MM.1S (cell line): ENCODE data around the gene GATAD2A.

Source experiments
- DNase-seq: peaks from one replicate; pipeline ENCODE4 v3.0.0-alpha.2; 2015
- H2AFZ ChIP-seq: fragments of 300-600 bp; sonication (generic); 2 replicates; pipeline ENCODE4 v1.6.0; 2016; ENCODE audit warnings: antibody characterized with exemption, low read length
- H3F3A ChIP-seq: fragments of 300-600 bp; sonication (generic); 2 replicates; pipeline ENCODE4 v1.6.1; 2016; ENCODE audit warnings: mild to moderate bottlenecking, antibody characterized with exemption, low read length, moderate library complexity, mixed read lengths; ENCODE audit not compliant: insufficient read depth
- H3K27ac ChIP-seq: fragments of 300-600 bp; sonication (generic); 2 replicates; pipeline ENCODE4 v1.5.1; 2016; ENCODE audit warnings: mild to moderate bottlenecking, low read length
- H3K27me3 ChIP-seq: fragments of 300-600 bp; sonication (generic); replicated peaks from 2 replicates; pipeline ENCODE4 v1.6.0; 2016; ENCODE audit warnings: low read length; ENCODE audit not compliant: insufficient read depth
- H3K36me3 ChIP-seq: fragments of 300-600 bp; sonication (generic); replicated peaks from 2 replicates; pipeline ENCODE4 v1.6.1; 2016; ENCODE audit warnings: mild to moderate bottlenecking, low read length, mixed read lengths; ENCODE audit not compliant: insufficient read depth
- H3K4me1 ChIP-seq: fragments of 300-600 bp; sonication (generic); 2 replicates; pipeline ENCODE4 v1.6.1; 2016; ENCODE audit warnings: low read length, mixed read lengths
- H3K4me2 ChIP-seq: fragments of 300-600 bp; sonication (generic); 2 replicates; pipeline ENCODE4 v1.6.0; 2016; ENCODE audit warnings: low read depth, low read length
- H3K4me3 ChIP-seq: fragments of 300-600 bp; sonication (generic); 2 replicates; pipeline ENCODE4 v1.5.1; 2016; ENCODE audit warnings: low read length, mixed read lengths
- H3K79me2 ChIP-seq: fragments of 300-600 bp; sonication (generic); 2 replicates; pipeline ENCODE4 v1.6.1; 2016; ENCODE audit warnings: mixed run types, low read length, mixed read lengths
- H3K9ac ChIP-seq: fragments of 300-600 bp; sonication (generic); 2 replicates; pipeline ENCODE4 v1.6.1; 2016; ENCODE audit warnings: low read length, mixed read lengths
- H3K9me2 ChIP-seq: fragments of 300-600 bp; sonication (generic); replicated peaks from 2 replicates; pipeline ENCODE4 v1.6.1; 2016; ENCODE audit warnings: mild to moderate bottlenecking, low read length, mixed read lengths; ENCODE audit not compliant: insufficient read depth
- H3K9me3 ChIP-seq: fragments of 300-600 bp; sonication (generic); replicated peaks from 2 replicates; pipeline ENCODE4 v1.6.1; 2016; ENCODE audit warnings: mild to moderate bottlenecking, low read length, mixed read lengths; ENCODE audit not compliant: insufficient read depth
- H4K20me1 ChIP-seq: fragments of 300-600 bp; sonication (generic); 2 replicates; pipeline ENCODE4 v1.6.1; 2016; ENCODE audit warnings: mild to moderate bottlenecking, low read length, moderate library complexity, mixed read lengths; ENCODE audit not compliant: insufficient read depth
- EZH2 ChIP-seq: fragments of 300-600 bp; sonication (generic); optimal IDR thresholded peaks from 2 replicates; pipeline ENCODE3; 2017; ENCODE audit warnings: low read depth, mild to moderate bottlenecking, antibody characterized with exemption, low read length, mixed read lengths
- EZH2phosphoT487 ChIP-seq: fragments of 300-600 bp; sonication (generic); IDR thresholded peaks from 2 replicates; pipeline ENCODE4 v1.6.1; 2018; ENCODE audit warnings: antibody characterized with exemption, low read length
- TF ChIP-seq, protein P1 (sequence below): fragments of 300-600 bp; sonication (generic); IDR thresholded peaks from 2 replicates; pipeline ENCODE4 v1.5.1; 2016; ENCODE audit warnings: antibody characterized with exemption, low read length, mixed read lengths

The GATAD2A gene

DNA sequence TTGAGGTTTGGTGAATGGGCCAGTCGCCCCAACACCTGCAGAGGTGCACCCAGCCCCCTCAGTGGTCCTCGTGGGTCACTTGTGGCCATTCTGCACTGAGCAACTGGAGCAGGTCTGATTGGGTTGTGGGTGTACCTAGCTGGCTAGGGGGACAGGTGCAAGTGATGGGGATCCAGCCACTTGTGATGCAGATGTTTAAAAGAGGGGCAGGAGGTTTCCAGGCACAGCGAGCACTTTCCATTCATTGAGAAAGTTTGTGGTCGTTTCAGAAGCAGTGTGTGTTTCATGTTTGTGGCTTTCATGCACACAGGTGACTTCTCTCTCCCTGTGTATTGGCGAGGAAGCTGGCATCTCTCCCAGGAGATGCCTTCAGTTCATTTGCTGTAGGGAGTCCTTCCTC is 75.2 kb downstream of the GATAD2A start:
- H3K79me2 ChIP-seq, result peaks cover 74% of the 10 kb centered on the region
- H3K4me2 ChIP-seq, result no peak overlapping the region
- peaks cover 17% of the 10 kb centered on the region for H4K20me1 ChIP-seq

DNA sequence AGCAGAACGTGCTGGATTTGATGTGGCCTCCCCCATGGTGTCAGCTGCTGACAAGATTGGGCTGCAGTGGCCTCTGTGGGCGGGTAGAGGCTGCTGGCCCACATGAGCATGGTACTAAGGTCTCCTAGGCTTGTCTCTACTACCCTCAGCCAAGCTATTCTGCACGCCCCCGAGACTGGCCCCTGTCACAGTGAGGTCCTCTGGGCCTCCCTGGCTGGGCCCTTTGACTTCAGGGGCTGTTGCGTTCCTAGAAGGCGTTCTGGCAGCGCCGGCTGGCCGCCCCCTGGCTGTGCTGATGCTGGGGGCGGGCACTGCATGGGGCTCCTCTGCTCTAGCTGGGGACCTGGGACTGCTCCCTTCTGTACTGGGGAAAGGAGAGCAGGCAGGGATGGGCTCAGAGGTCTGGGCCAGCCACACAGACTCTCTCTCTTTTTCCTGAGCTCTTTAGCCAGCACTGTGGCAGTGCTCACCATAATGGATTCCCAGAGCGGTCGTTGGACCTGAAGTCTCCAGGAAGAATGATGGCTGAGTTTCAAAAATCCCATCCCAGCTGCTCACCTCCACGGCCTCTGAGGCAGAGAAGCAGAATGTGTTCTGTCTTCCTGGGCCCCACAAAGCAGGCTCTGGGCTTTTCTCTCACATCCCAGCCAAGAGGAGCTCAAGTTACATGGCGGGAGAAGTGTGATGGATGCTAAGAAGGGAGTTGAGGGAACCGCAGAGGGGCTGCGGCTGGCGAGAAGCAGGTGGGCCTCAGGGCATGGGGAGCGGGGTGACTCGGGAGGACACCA is 77.5 kb downstream of the GATAD2A start:
- Histone ChIP-seq H4K20me1 (peaks cover 12% of the 10 kb centered on the region), H3K9me2 (no peaks in the 10 kb centered on the region), H3F3A (no peaks in the 10 kb centered on the region), H3K36me3 (no peaks in the 10 kb centered on the region), H3K27me3 (no peaks in the 10 kb centered on the region), H3K9me3 (no peaks in the 10 kb centered on the region), H3K4me3 (no peak overlapping the region), H3K4me1 (no peaks in the 10 kb centered on the region), H3K79me2 (peaks cover 59% of the 10 kb centered on the region), H2AFZ (no peak overlapping the region), H3K4me2 (no peak overlapping the region), H3K27ac (no peak overlapping the region), H3K9ac (no peak overlapping the region)
- DNase-seq, result no peak
- no peak for TF ChIP-seq EZH2phosphoT487
- TF ChIP-seq, protein P1, sequence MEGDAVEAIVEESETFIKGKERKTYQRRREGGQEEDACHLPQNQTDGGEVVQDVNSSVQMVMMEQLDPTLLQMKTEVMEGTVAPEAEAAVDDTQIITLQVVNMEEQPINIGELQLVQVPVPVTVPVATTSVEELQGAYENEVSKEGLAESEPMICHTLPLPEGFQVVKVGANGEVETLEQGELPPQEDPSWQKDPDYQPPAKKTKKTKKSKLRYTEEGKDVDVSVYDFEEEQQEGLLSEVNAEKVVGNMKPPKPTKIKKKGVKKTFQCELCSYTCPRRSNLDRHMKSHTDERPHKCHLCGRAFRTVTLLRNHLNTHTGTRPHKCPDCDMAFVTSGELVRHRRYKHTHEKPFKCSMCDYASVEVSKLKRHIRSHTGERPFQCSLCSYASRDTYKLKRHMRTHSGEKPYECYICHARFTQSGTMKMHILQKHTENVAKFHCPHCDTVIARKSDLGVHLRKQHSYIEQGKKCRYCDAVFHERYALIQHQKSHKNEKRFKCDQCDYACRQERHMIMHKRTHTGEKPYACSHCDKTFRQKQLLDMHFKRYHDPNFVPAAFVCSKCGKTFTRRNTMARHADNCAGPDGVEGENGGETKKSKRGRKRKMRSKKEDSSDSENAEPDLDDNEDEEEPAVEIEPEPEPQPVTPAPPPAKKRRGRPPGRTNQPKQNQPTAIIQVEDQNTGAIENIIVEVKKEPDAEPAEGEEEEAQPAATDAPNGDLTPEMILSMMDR, result no peak
- TF ChIP-seq EZH2, result no peak

More for the DNA sequence above, 75.2 kb downstream of the GATAD2A start:
- Histone ChIP-seq H3K27me3 (no peaks in the 10 kb centered on the region), H3K9ac (no peak overlapping the region), H3K4me3 (no peak overlapping the region), H3K27ac (no peak overlapping the region), H2AFZ (no peak overlapping the region), H3K36me3 (no peaks in the 10 kb centered on the region), H3K4me1 (no peaks in the 10 kb centered on the region), H3K9me2 (no peaks in the 10 kb centered on the region), H3K9me3 (no peaks in the 10 kb centered on the region), H3F3A (no peaks in the 10 kb centered on the region)
- TF ChIP-seq EZH2phosphoT487 (no peak), EZH2 (no peak)
- TF ChIP-seq, protein P1, result no peak
- no peak for DNase-seq

DNA sequence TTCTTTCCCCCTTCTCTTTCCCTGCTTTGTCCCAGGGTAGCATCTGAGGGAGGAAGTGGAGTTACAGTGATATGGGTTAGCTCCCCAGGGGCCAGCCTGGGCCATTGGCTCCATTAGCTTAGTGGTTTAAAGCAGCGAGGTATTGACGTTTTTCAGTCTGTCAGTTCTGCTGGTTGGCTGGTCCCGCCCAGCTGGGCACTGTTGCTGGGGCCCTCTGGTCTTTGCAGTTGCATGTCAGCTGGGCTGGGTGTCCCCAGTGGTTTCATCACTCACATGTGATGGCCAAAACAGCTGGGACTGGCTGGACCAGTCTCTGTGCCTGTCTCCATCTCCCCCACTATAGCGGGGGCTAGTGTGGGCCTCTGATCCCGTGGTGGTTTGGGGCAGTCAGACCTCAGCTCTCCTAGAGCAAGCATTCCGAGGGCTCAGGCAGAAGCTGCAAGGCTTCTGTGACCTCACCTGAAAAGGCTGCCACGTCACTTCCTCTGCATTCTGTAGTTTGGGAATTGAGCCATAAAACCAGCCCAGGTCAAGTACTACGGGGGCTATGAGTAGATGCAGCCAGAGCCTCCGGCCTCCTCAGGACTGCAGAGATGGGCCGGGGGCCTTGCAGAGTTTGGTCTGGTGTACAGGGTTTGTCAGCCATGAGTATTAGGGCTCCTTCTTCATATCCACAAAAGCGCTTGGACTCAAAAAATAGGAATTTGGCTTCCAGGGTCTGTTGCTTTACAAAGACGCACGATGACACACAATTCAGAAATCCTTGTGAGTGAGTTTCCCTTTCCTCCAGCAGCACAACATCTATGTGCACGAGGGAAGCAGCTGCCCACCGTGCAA is 79.9 kb downstream of the GATAD2A start:
- Histone ChIP-seq H3K4me3 (no peak overlapping the region), H3K79me2 (peaks cover 48% of the 10 kb centered on the region)

More for the DNA sequence above, 79.9 kb downstream of the GATAD2A start:
- TF ChIP-seq EZH2 (no peak), EZH2phosphoT487 (no peak)
- TF ChIP-seq, protein P1, result no peak
- H3K27me3 ChIP-seq, result no peaks in the 10 kb centered on the region
- no peak for DNase-seq
- no peaks in the 10 kb centered on the region for H3K36me3 ChIP-seq
- H3K9ac ChIP-seq, result no peak overlapping the region
- H3K4me1 ChIP-seq, result peaks cover 11% of the 10 kb centered on the region; the same call in 1 of the 2 replicates
- no peaks in the 10 kb centered on the region for H3K9me3 ChIP-seq
- peaks cover 11% of the 10 kb centered on the region; the same call in 1 of the 2 replicates for H3F3A ChIP-seq
- no peak overlapping the region for H3K27ac ChIP-seq
- H3K4me2 ChIP-seq, result no peak overlapping the region
- peaks cover 7% of the 10 kb centered on the region for H4K20me1 ChIP-seq
- H2AFZ ChIP-seq, result no peak overlapping the region
- no peaks in the 10 kb centered on the region for H3K9me2 ChIP-seq
